Aortic smooth muscle cell (primary cell): ENCODE results near the gene TPH1. TPM values are rescaled to one million over a fixed set of nuclear protein-coding genes. Genes with fewer than 3 reads are reported as not detected.

Source experiments
- total RNA-seq: library from RNA; depleted of rRNA; stranded (reverse); fragments of >200 nt; gene quantifications from 2 replicates; pipeline ENCODE4 v1.2.3, GENCODE V29; 2014

Gene TPH1
- under 0.01 and 0.12 TPM in 2 replicates for total RNA-seq

DNA sequence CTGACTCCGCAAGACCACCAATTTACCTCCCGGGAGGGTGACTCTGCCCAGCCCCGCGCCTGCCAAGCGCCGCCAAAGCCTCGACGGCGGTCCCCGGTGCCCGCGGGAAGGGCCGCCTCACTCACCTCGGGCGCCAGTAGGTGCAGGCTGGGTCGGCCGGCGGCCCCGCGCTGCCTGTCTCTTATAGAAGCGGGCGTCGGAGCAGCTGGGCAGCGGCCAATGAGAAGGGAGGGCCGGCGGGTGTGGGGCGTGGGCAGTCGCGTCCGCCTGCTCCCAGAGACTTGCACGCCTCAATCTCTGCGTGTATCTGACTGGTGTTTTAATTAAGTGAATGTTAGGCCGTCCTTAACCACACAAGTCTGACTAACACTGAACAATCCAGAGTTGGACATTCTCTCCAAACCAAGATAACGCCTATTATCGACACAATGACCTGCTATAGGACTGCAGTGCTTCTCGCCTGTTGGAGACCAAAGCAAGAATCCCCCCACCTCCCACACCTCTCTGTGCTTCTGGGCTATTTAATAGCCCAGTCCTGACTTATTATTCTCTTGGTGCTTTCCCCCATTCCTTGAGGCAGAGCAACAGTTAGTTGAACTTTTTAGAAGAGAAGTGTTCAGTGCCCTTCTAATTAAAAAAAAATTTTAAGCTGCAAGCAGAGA, at the start of gene TPH1:
Gene TPH1 (minus strand): TSS at position 154 of the 662 bp plus-strand sequence. CDS start 5,507 bp downstream, outside the sequence.

DNA sequence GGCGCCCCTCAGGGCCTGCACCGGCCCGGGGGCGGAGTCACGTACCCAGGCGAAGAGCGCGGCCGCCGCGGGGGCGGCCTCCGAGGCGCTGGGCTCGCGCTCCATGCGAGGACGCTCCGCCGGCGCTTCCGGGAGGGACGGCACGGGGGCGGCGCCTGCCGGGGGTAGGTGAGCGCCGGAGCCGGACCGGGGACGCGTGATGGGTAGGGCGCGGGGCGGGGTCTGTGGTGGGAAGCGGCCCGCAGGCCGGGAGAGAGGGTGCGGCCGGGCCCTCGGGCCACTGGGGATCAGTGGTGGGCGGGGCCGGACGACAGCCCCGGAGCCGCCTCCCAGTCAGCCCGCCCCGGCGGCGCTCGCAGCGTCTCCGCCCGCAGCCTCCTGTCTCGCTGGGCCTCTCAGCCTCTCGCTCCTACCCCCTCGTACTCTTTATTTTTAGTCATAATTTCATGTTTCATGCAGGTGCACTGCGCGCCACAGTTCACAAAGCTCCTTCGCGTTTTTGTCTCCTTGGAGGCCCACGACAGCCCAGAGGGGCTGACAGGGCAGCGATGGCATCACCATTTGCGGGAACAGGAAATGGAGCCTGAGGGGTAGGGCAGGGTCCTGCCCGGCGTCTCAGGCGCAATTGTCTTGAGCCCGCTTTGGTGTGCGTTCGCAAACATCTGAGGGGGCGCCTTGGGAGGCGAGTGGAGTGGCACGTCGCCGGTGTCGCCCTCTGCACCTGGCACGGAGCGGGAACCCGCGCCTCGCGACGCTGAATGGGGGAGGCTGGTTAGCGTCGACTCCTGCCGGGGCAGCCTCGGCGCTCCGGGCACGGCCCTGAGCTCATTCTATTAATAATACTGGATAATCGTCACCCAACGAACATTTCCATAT, 32.9 kb downstream of the TPH1 start, which contains the start of gene SERGEF:
Gene SERGEF (minus strand): TSS at position 142 of the 876 bp plus-strand sequence. CDS start 37 bp downstream, at position 105.

Other genes starting within 250 kb of the TPH1 start
- 34.4 and 37.9 TPM in 2 replicates for gene SERGEF, start 33.2 kb downstream of the TPH1 start, total RNA-seq
- 10.0 and 11.9 TPM in 2 replicates for gene SAAL1, start 59.8 kb upstream of the TPH1 start, total RNA-seq
- gene MRGPRX3, start 86.3 kb upstream of the TPH1 start, total RNA-seq = not detected in 2 replicates
- not detected in 2 replicates for gene MRGPRX4, start 126.6 kb upstream of the TPH1 start, total RNA-seq
- gene SAA4, start 190.5 kb upstream of the TPH1 start, total RNA-seq = not detected in 2 replicates
- not detected in 2 replicates for gene SAA2, start 202.4 kb upstream of the TPH1 start, total RNA-seq
- not detected in 2 replicates for gene SAA1, start 220.0 kb upstream of the TPH1 start, total RNA-seq